Hippocampal formation (tissue), 2 donors: ENCODE data around the gene MRPL43.
"Not testable (repeated sequence)": the region's sequence is repeated elsewhere in the genome, so short reads cannot be mapped to it uniquely, and the experiment has no call there.

Source experiments
- DNase-seq, 2 donors: peaks; one replicate each; lab custom pipeline; 2025; lab: John Stamatoyannopoulos, UW

Gene MRPL43

DNA sequence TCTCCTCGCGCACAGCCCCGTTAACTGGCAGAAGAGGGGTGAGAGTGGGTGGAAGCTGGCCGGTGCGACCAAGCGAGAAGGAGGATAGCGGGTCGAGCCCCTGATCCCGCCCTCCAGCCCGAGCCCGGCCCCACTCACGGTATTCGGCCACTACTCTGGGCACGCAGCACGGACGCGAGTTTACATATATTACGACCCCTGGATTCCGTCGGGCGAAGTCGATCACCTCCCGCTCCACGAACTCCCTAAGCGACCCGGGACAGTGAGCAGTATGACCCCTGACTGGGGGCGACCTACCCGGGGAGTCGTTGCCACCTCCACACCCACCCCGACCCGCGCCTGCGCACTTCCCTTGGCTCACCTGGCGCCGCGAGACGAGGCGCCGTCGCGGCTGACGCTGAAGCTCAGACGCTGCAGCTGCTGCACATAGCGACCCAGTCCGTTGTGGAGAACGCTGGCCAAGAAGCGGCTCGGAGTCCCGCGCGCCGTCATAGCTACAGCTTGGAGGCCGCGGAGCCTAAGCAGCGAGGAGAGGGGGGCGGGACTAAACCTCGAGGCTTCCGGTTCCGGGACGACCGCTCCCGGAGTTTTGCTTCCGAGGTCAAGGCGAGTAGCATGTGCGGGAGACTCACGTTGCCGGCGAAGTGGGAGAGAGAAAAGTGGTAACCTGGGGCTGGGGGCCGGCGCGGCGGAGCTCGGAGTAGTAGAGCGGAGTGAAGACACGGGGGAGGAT is at the start of gene MRPL43, which contains the start of gene TWNK:
MRPL43 (minus strand) TSS at position 546 of the 733 bp plus-strand sequence; CDS start at position 492, 54 bp downstream.
TWNK (plus strand) TSS at position 592 of the 733 bp plus-strand sequence. CDS start 668 bp downstream, outside the sequence.
- peak; percentile 54 to 82 for DNase-seq

GRCh38 chr10:101036726-101037125 is 49.4 kb upstream of the MRPL43 start:
- DNase-seq = no peak

DNA sequence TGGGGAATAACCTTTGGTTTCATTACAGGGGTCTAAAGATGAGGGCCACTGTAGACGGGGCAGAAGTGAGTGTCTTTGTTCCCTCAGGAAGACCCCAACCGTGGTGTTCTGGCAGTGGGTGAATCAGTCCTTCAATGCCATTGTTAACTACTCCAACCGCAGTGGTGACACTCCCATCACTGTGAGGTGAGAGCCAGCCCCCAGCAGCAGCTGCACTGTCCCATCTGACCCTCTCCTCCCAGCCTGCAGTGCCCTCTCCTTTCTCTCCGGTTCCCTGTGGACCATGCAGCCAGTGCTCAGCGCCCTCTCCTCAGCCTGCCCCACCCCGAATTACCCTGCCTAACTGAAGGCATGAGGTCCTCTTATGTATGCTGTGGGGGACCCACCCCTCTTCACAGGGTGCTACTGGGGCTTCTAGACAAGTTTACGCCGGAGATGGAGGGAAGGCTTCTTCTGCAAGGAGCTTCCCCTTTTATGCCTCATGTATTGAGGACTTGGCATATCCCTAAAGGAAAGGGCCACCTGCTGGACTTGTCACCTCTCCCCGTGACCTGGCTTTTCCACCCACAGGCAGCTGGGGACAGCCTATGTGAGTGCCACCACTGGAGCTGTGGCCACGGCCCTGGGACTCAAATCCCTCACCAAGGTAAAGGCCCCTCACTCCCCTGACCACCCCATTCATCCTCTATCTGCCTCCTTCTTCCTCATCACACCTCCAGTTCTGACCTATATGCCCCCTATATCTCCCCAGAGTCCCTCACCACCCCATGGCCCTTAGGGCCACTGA is 48.8 kb upstream of the MRPL43 start:
- no peak for DNase-seq

DNA sequence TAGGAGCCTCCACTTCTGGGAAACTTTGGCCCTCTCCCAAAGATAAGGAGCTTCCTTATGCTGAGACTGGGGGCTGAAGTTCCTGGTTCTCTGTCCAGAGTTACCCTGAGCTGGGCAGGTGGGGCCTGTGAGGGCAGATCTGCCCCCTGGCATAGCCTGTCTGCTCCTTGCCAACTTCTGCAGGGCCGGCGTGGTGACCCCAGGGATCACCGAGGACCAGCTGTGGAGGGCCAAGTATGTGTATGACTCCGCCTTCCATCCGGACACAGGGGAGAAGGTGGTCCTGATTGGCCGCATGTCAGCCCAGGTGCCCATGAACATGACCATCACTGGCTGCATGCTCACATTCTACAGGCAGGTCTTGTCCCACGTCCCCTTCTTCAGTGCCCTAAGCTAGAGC is 48.0 kb upstream of the MRPL43 start:
- DNase-seq = no peak

DNA sequence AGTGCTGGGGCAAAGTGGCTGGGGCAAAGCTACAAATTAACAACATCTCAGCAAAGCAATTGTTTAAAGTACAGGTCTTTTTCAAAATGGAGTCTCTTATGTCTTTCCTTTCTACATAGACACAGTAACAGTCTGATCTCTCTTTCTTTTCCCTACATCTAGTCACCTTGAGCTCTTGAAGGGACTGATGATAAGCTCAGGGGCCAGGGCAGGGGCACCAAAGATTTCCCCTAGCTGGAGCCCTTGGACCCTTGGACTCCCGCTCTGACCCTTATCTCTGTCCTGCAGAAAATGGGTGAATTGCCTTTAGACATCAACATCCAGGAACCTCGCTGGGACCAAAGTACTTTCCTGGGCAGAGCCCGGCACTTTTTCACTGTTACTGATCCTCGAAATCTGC is 47.1 kb upstream of the MRPL43 start:
- not testable (repeated sequence) for DNase-seq

DNA sequence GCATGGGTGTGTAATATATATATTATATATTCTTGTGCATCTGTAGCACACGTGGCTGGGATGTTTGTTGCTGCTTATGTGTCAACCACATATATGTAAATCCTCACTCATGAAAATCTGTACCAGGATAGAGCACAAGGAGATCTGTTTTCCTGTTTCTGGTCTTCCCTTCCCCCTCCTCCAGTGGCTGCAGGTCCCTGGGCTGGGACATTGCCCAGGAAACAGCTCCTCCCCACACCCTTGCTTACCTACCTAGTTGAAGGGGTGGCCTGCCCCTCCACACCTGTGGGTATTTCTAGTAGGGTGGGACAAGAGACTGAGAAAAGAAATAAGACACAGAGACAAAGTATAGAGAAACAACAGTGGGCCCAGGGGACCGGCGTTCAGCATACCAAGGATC is 46.0 kb upstream of the MRPL43 start:
- DNase-seq = no peak

DNA sequence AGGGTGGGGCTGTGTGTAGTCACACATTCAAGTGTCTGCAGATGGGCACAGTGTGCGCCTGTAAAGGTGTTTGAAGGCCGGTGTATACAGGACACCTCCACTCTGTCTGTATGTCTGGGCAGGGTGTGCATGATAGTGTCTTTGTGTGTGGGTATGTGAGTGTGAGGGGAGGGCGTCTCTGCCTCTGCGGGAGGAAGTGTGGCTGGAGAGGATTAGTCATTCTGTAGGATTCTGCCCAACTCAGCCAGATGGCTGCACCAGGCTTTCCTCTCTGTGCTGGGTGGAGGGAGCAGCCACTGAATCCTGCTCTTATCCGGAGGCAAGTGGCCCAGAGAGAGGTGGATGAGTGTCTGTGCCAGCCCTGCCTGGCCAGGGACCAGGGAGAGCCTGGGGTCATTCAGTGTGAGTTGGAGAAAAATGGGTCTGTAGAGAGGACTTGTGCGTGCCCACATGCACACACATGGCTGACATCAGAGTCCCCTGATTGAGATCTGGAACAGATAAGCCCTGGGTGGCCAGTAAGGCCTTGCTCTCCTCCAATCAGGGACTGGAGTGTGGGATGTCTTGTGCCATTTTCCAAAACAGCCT is 45.4 kb upstream of the MRPL43 start:
- peak; percentile 71 to 76 for DNase-seq

GRCh38 chr10:101031796-101032636 is 44.7 kb upstream of the MRPL43 start:
- peak; percentile 83 to 86 for DNase-seq

GRCh38 chr10:101031128-101031795 is 44.0 kb upstream of the MRPL43 start, which contains the start of the genes PDZD7 and SFXN3:
PDZD7 (minus strand) TSS chr10:101031129; CDS start chr10:101030219, 910 bp downstream.
SFXN3 (plus strand) TSS chr10:101031234; CDS start chr10:101034695, 3,461 bp downstream.
- DNase-seq = peak; percentile 89 to 94

DNA sequence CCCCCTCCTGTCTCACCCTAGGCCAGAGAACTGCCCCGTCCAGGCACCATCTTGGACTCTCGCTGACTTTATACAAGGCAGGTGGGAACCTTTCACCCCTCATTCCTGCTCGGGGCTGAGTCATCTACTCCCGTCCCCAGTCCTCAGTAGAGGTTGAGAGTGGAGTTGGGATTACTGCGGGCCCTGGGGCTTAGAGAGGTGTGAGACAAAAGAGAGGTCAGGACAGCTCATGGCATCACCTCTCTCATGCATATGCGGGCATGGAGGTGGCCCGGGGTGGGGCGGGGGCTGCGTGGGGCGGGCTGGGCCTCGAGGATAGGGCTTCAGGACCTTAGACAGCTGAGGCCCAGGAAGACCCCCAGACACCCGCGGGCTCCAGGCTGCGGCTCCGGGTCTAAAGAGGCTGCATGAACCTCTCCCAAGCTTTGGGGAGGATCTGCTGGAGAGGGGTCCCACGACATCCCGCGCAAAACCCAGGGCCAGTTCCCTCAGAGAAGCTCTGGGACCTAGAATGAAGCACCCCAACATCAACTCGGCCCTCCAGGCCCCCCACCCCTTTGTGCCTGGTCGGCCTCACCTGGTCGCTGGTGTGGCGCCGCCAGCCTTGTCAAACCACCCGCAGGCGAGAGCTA is 43.3 kb upstream of the MRPL43 start:
- no peak for DNase-seq

DNA sequence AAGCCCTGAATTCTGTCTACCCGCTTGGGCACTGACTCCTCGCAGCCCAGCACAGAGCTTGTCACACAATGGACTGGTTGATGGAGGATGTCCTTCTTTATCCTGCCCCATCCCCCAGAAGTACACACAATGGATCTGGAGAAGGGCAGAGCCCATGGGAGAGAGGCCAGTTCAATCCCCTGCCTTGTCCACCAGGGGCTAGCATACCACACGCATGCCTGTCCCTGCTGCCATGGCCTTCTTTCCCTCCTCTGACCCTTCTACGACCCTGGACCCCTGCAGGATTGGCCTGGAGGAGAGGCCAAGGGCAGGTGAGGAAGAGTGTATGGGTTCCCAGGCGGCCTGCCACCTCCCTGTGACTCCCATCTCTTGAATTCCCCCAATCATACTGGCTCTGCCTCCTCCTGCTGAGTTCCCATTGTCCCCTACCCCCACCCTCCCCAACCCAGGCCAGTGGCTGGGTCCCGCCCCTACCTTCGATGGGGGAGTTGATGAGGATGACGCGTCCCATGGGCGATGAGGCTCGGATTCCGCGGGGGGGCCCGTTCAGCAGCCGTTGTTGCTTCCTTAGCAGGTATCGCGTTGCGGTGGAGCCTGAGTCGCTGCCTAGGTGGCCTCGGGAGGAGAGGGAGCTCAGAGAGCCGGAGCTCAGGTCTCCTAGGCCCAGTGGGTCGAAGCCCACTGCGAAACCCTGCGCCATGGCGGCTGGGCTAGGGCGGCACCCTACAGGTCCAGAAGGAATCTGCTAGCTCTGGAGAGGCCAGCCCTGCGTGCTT is 42.4 kb upstream of the MRPL43 start:
- DNase-seq = no peak

GRCh38 chr10:101028446-101029337 is 41.4 kb upstream of the MRPL43 start:
- no peak for DNase-seq

DNA sequence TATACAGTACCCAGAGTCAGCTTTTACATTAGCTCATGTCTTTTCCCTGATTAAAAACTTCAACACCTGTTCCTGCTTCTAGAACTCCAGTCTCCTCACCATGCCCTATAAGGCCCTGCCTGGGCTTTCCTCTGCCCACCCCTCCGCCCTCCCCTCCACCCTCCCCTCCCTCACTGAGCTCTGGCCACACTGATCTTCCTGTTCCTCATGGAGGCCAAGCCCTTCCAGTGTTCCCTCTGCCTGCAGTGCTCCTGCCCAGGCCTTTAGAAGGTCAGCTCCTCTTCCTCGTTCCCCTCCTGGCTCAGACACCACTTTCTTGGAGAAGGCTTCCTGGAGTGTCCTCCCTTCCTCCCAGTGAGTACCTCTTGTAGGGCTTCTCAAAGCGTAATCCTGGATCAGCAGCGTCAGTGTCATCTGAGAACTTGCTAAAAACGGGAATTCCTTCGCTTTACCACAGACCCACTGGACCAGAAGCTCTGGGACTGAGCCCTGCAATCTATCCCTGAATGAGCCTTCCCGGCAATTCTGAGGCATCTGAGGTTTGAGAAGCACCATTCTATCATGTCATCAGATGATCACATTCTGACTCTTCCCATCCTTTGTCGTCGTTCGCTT is 39.9 kb upstream of the MRPL43 start:
- no peak for DNase-seq

- DNase-seq = no peak
Measured at GRCh38 chr10:101022967-101023705, 35.8 kb upstream of the MRPL43 start.

DNA sequence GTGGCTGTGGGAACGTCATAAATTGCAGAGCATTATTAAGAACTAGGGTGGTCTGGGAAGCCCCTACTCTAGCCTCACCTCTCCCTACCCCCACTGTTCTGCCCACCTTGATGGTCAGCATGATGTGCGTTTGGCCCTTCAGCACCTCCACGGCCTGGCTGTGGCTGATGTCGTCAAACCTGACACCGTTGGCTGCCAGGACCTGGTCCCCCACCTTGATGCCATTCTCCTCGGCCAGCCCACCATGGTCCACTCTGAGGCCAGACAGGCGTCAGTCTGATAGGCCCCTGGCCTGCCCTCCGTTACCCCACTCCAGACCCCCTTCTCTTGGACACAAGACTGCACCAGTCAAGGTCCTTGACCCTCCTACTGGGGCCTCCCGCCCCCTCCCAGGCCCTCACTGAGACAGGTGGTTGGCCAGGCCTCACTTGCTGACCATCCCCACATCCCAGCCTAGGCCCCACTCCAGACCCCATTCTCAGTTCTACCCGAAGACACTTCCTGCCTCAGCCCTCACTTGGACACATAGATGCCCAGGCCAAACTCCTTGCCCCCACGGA is 34.5 kb upstream of the MRPL43 start:
- DNase-seq = no peak

DNA sequence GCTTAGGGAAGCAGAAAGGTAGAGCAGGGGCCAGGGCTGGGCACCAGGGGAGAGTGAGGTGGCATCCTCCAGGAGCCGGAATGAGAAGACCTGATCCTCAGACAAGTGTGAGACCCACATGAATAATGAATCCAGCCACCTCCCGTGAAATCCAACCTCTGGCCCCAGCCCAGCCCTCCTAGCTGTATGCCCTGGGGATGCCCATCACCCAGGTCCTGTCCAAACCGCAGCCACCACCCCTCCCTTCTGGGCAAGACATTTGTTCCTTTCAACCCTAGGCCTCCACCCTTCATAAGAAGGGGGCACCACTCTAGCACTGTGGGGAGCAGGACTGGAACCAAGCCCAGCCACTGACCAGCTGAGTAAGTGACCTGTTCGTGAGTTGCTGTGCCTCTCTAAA is 33.9 kb upstream of the MRPL43 start:
- DNase-seq = no peak

DNA sequence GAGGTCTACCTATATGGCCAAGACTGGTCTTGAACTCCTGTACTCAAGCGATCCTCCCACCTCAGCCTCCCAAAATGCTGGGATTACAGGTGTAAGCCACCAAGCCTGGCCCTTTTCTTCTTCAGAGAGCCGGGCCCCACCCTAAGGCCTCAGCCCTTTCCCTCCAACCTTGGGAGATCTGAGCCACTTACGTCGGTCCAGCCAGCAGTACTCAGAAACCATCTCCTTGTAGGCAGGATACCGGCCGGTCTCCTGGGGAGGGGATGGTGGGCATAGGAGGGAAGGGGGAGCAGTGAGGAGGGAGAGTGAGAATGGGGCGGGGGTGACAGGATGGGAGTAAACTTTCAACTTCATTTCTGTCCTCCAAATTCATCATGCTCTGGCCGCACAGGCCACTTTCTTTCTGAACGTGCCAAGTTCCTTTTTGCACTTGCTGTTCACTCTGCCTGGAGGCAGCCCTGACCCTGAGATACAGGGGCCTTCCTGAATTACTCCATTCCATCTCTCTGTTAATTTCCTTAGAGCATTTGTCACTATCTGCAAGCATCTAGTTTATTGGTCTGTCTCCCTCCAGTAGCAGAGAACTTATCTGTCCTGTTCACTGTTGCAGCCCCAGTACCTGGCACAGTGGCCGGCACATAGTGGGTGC is 33.3 kb upstream of the MRPL43 start:
- no peak for DNase-seq
